ENCODE measurements around the gene TMEM89.
A peak's percentile ranks its signal among the peaks of the same experiment; 100 is the strongest.

TMEM89 gene

GRCh38 chr3:48633743-48634142 is 12.2 kb upstream of the TMEM89 start:
- H3K27me3 ChIP-seq: no peaks in the 10 kb centered on the region
- DNase-seq: no peak
- H3K9me3 ChIP-seq: no peaks in the 10 kb centered on the region
- peak overlapping the region; percentile 78 to 90 for H3K4me3 ChIP-seq
- peaks cover 0 to 47% (median 36%) of the 10 kb centered on the region in 4 donors for H3K4me1 ChIP-seq
- TF ChIP-seq CTCF (IDR thresholded peaks at IDR 0.05): no peak
- peak overlapping the region; percentile 83 to 85 for H3K27ac ChIP-seq
- intact Hi-C loops (cut with DNase I; ENCODE audit: low total_unique reads): loop anchor here (10.0 kb wide), 1 partner anchor 169 kb away; a partner anchor contains a TSS
- H3K36me3 ChIP-seq: peaks cover 46 to 50% (median 47%) of the 10 kb centered on the region in 3 donors

DNA sequence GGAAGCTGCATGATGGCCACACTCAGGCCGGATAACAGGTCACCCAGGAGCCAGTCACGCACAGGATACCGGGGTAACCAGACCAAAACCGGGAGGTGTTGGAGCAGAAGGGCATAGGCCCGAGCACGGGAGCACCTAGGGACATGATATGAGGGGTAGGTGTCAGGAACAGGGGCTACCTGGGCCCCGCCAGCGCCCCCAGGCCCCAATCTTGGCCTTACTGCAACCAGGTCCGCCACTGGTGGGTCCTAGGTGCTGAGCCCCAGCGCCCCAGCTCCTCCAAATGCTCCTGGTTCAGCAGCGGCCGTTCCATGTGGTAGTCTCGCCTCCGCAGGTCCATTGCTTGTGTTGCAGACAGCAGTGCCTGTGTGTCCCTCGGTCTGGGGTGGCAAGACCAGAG is 11.7 kb upstream of the TMEM89 start:
- Histone ChIP-seq H3K4me1 (peaks cover 0 to 47% (median 36%) of the 10 kb centered on the region in 4 donors), H3K4me3 (peak overlapping the region; percentile 78 to 90), H3K9me3 (no peaks in the 10 kb centered on the region), H3K27me3 (no peaks in the 10 kb centered on the region), H3K36me3 (peaks cover 51 to 55% (median 52%) of the 10 kb centered on the region in 3 donors), H3K27ac (peak overlapping the region in 1 of 2 donors; percentile 83)
- no peak for DNase-seq
- intact Hi-C loops (cut with DNase I; ENCODE audit: low total_unique reads): loop anchor here (10.0 kb wide), 1 partner anchor 168 kb away; a partner anchor contains a TSS
- no peak for TF ChIP-seq CTCF (IDR thresholded peaks at IDR 0.05)

DNA sequence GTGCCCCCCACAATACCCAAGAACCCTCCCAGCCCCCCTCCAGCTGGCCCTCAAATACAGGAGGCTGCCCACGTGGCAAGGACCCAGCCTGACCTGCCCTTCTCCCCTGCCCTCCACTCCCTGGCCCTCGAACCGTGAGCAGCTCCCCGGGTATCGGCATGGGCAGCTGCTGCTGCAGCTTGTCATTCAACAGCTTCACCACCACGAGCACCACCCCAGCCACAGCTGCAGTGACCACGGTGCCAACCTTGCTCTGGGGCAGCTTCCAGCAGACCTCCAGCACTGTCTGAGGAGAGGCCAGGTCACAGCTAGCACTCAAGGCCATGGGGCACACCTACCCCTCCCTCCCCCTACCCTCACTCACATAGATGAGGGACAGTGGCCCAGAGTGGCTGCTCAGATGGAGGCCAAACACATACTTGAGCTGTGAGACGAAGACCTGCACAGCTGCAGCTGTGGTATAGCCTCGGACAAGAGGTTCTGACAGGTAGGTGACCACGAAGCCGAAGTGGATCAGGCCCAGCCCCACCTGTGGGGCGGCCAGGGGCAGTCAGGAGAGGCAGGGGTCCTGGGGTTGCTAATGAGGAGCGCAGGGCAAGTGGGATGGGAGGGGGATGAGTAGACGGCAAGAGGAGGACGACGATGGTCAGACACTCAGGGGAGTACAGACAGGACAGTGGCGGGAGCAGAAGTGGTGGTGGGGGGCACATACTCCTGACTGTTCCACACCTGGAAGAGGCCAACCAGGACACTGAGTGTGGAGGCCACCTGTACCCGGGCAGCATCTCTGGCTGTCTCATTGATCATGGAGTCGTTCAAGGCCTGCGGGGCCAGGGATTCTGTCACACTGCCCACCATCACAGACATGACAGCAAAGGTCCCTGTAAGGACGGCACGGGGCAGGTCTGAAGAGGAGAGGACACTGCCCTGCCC is 10.2 kb upstream of the TMEM89 start:
- H3K9me3 ChIP-seq: no peaks in the 10 kb centered on the region
- no peak for TF ChIP-seq CTCF (IDR thresholded peaks at IDR 0.05)
- no peak for DNase-seq
- no peaks in the 10 kb centered on the region for H3K27me3 ChIP-seq
- peaks cover 0 to 46% (median 36%) of the 10 kb centered on the region in 4 donors for H3K4me1 ChIP-seq
- peaks cover 66 to 70% (median 66%) of the 10 kb centered on the region in 3 donors for H3K36me3 ChIP-seq
- H3K27ac ChIP-seq: peak overlapping the region; percentile 10 to 83
- intact Hi-C loops (cut with DNase I; ENCODE audit: low total_unique reads): loop anchor here (10.0 kb wide), 1 partner anchor 167 kb away; a partner anchor contains a TSS
- no peak overlapping the region for H3K4me3 ChIP-seq

- Histone ChIP-seq H3K27ac (no peak overlapping the region), H3K4me1 (peaks cover 0 to 36% (median 28%) of the 10 kb centered on the region in 4 donors), H3K9me3 (no peaks in the 10 kb centered on the region), H3K4me3 (no peak overlapping the region), H3K27me3 (no peaks in the 10 kb centered on the region), H3K36me3 (peaks cover 75 to 79% (median 76%) of the 10 kb centered on the region in 3 donors)
- intact Hi-C loops (cut with DNase I; ENCODE audit: low total_unique reads): loop anchor here (10.0 kb wide), 1 partner anchor 166 kb away; a partner anchor contains a TSS
- DNase-seq: no peak
- no peak for TF ChIP-seq CTCF (IDR thresholded peaks at IDR 0.05)
Observed at GRCh38 chr3:48630833-48631232, 9.3 kb upstream of the TMEM89 start.

- H3K4me3 ChIP-seq: no peak overlapping the region
- peaks cover 0 to 35% (median 27%) of the 10 kb centered on the region in 4 donors for H3K4me1 ChIP-seq
- TF ChIP-seq CTCF (IDR thresholded peaks at IDR 0.05): no peak
- no peak for DNase-seq
- no peak overlapping the region for H3K27ac ChIP-seq
- H3K27me3 ChIP-seq: no peaks in the 10 kb centered on the region
- intact Hi-C loops (cut with DNase I; ENCODE audit: low total_unique reads): loop anchor here (10.0 kb wide), 1 partner anchor 166 kb away; a partner anchor contains a TSS
- H3K36me3 ChIP-seq: peaks cover 79 to 84% (median 80%) of the 10 kb centered on the region in 3 donors
- no peaks in the 10 kb centered on the region for H3K9me3 ChIP-seq
Observed at GRCh38 chr3:48630407-48630806, 8.8 kb upstream of the TMEM89 start.
